IMR-90 (cell line): ENCODE results near the gene BRK1.

Experiments used
- BHLHE40 ChIP-seq: fragments of 150-350 bp; IDR thresholded peaks from 2 replicates; pipeline ENCODE4 v1.6.1; 2016; ENCODE audit warnings: mild to moderate bottlenecking, low read depth, low read length
- CHD1 ChIP-seq: IDR thresholded peaks from 2 replicates; pipeline ENCODE4 v1.6.1; 2012; ENCODE audit warnings: low read depth, low read length, improper control_type of control experiment
- FOS ChIP-seq: fragments of 150-350 bp; IDR thresholded peaks from 2 replicates; pipeline ENCODE4 v1.6.1; 2016; ENCODE audit warnings: low read depth, low read length
- MAZ ChIP-seq: IDR thresholded peaks from 2 replicates; pipeline ENCODE4 v1.6.1; 2012; ENCODE audit warnings: low read depth, mild to moderate bottlenecking, low read length, improper control_type of control experiment, moderate library complexity, borderline replicate concordance
- MXI1 ChIP-seq: IDR thresholded peaks from 2 replicates; pipeline ENCODE4 v1.6.1; 2012; ENCODE audit warnings: low read depth, mild to moderate bottlenecking, low read length, moderate library complexity, borderline replicate concordance
- NFE2L2 ChIP-seq: fragments of 150-350 bp; IDR thresholded peaks from 2 replicates; pipeline ENCODE4 v1.6.1; 2016; ENCODE audit warnings: low read depth, mild to moderate bottlenecking, low read length
- POLR2A ChIP-seq: IDR thresholded peaks from 2 replicates; pipeline ENCODE4 v1.6.1; 2012; ENCODE audit warnings: mild to moderate bottlenecking, low read depth, low read length
- RAD21 ChIP-seq: IDR thresholded peaks from 2 replicates; pipeline ENCODE4 v1.6.1; 2012; ENCODE audit warnings: low read length, improper control_type of control experiment
- RCOR1 ChIP-seq: IDR thresholded peaks from 2 replicates; pipeline ENCODE4 v1.6.1; 2012; ENCODE audit warnings: mild to moderate bottlenecking, low read length, improper control_type of control experiment; ENCODE audit not compliant: insufficient replicate concordance
- RFX5 ChIP-seq: IDR thresholded peaks from 2 replicates; pipeline ENCODE4 v1.8.0; 2012; ENCODE audit warnings: low read depth, mild to moderate bottlenecking, low read length, moderate library complexity
- SMC3 ChIP-seq: fragments of 150-350 bp; IDR thresholded peaks from 2 replicates; pipeline ENCODE4 v1.6.1; 2016; ENCODE audit warnings: low read depth, mild to moderate bottlenecking, antibody characterized with exemption, low read length, moderate library complexity
- TF ChIP-seq, protein P1 (sequence below): conservative IDR thresholded peaks from 2 replicates; pipeline ENCODE4 v1.5.1; 2012; ENCODE audit warnings: mild to moderate bottlenecking, low read depth, low read length, improper control_type of control experiment
- TF ChIP-seq, protein P2 (sequence below): fragments of 150-350 bp; IDR thresholded peaks from 2 replicates; pipeline ENCODE4 v1.6.1; 2017; ENCODE audit warnings: mild to moderate bottlenecking, antibody characterized with exemption, low read length, low read depth
- TF ChIP-seq, protein P3 (sequence below): fragments of 150-350 bp; IDR thresholded peaks from 2 replicates; pipeline ENCODE4 v1.6.1; 2016; ENCODE audit warnings: low read depth, mild to moderate bottlenecking, low read length, moderate library complexity, borderline replicate concordance

DNA sequence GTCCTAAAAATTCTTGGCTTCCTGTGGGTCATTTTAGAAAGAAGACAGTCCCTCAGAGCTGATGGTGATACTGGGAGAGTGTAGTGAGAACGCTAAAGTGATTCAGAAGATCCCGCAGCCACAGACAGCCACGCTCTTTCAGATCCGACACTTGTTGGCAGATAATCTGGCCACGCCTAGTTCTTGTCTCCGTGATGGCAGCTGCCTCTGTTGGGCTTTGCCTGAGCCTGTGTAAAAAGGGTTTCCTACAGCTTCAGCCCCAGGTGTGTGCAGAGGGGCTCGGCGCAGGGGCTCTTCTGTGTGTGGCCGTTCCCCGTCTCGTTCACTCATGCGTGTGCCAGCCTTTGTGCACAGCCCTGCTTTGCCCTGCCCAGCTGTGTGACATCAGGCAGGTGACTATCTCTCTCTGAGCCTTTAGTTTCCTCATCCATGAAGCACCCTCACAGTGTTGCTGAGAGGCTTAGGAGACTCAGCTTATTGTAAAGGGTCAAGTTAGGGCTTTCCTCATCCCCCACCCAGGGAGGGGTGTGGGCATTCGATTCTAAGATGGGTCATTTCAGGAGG lies 55.5 kb downstream of the BRK1 start:
- TF ChIP-seq BHLHE40 (no peak), POLR2A (no peak), SMC3 (no peak), MAZ (no peak), CHD1 (no peak), RCOR1 (no peak), RAD21 (no peak), MXI1 (no peak), FOS (no peak), RFX5 (no peak), NFE2L2 (no peak)
- TF ChIP-seq, protein P1, sequence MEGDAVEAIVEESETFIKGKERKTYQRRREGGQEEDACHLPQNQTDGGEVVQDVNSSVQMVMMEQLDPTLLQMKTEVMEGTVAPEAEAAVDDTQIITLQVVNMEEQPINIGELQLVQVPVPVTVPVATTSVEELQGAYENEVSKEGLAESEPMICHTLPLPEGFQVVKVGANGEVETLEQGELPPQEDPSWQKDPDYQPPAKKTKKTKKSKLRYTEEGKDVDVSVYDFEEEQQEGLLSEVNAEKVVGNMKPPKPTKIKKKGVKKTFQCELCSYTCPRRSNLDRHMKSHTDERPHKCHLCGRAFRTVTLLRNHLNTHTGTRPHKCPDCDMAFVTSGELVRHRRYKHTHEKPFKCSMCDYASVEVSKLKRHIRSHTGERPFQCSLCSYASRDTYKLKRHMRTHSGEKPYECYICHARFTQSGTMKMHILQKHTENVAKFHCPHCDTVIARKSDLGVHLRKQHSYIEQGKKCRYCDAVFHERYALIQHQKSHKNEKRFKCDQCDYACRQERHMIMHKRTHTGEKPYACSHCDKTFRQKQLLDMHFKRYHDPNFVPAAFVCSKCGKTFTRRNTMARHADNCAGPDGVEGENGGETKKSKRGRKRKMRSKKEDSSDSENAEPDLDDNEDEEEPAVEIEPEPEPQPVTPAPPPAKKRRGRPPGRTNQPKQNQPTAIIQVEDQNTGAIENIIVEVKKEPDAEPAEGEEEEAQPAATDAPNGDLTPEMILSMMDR, result no peak
- TF ChIP-seq, protein P2, sequence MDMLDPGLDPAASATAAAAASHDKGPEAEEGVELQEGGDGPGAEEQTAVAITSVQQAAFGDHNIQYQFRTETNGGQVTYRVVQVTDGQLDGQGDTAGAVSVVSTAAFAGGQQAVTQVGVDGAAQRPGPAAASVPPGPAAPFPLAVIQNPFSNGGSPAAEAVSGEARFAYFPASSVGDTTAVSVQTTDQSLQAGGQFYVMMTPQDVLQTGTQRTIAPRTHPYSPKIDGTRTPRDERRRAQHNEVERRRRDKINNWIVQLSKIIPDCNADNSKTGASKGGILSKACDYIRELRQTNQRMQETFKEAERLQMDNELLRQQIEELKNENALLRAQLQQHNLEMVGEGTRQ, result no peak
- TF ChIP-seq, protein P3, sequence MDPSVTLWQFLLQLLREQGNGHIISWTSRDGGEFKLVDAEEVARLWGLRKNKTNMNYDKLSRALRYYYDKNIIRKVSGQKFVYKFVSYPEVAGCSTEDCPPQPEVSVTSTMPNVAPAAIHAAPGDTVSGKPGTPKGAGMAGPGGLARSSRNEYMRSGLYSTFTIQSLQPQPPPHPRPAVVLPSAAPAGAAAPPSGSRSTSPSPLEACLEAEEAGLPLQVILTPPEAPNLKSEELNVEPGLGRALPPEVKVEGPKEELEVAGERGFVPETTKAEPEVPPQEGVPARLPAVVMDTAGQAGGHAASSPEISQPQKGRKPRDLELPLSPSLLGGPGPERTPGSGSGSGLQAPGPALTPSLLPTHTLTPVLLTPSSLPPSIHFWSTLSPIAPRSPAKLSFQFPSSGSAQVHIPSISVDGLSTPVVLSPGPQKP, result no peak
